IMR-90 (cell line): ENCODE data around the gene PRDM15.

Source experiments
- CHD1 ChIP-seq: IDR thresholded peaks from 2 replicates; pipeline ENCODE4 v1.6.1; 2012; ENCODE audit warnings: low read depth, low read length, improper control_type of control experiment
- POLR2A ChIP-seq: IDR thresholded peaks from 2 replicates; pipeline ENCODE4 v1.6.1; 2012; ENCODE audit warnings: mild to moderate bottlenecking, low read depth, low read length
- RCOR1 ChIP-seq: IDR thresholded peaks from 2 replicates; pipeline ENCODE4 v1.6.1; 2012; ENCODE audit warnings: mild to moderate bottlenecking, low read length, improper control_type of control experiment; ENCODE audit not compliant: insufficient replicate concordance
- USF2 ChIP-seq: fragments of 150-350 bp; IDR thresholded peaks from 2 replicates; pipeline ENCODE4 v1.6.1; 2017; ENCODE audit warnings: mild to moderate bottlenecking, antibody characterized with exemption, low read length, low read depth
- TF ChIP-seq, protein P1 (sequence below): conservative IDR thresholded peaks from 2 replicates; pipeline ENCODE4 v1.5.1; 2012; ENCODE audit warnings: mild to moderate bottlenecking, low read depth, low read length, improper control_type of control experiment

DNA sequence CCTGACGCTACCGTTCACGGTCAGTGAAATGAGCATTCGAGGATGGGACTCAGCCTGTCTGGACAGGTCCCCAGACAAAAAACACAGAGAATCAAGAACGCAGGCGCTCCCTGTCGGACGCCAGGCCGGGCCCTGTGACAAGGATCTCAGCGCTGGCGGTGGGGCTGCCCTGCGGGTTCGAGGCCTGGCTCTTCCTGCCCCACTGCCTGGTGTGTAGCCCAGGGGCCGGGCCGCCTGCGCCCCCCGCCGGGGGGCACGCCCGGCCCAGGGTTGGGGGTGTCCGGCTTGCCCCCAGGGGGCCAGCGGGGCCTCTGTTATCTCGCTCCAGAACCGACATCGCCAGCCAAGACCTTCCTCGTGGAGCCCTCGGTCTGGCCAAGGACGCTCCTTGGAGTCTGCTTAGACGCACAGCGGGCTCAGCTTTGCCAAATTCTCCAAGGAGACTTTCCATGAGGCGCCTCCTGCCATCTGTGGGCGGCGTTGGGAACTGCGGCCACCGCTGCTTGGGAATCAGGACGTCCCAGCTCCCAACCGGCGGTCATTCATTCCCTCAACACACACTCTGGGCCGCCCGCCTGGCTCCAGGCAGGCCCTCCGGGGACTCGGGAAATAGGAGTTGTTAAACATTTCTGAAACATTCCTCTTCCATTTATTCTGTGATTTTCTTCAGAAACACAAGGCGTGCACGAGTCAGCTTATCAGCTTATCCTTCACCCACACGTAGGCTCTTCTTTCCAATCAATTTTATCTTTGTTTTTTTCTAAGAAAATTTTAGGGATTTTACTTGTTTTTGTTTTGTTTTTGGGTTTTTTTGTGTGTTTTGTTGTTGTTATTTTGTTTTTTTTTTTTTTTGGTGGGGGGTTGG, 101.0 kb downstream of the PRDM15 start:
- TF ChIP-seq, protein P1, sequence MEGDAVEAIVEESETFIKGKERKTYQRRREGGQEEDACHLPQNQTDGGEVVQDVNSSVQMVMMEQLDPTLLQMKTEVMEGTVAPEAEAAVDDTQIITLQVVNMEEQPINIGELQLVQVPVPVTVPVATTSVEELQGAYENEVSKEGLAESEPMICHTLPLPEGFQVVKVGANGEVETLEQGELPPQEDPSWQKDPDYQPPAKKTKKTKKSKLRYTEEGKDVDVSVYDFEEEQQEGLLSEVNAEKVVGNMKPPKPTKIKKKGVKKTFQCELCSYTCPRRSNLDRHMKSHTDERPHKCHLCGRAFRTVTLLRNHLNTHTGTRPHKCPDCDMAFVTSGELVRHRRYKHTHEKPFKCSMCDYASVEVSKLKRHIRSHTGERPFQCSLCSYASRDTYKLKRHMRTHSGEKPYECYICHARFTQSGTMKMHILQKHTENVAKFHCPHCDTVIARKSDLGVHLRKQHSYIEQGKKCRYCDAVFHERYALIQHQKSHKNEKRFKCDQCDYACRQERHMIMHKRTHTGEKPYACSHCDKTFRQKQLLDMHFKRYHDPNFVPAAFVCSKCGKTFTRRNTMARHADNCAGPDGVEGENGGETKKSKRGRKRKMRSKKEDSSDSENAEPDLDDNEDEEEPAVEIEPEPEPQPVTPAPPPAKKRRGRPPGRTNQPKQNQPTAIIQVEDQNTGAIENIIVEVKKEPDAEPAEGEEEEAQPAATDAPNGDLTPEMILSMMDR, result peak; percentile 73
- TF ChIP-seq CHD1, result no peak
- TF ChIP-seq USF2, result no peak
- no peak for TF ChIP-seq POLR2A
- TF ChIP-seq RCOR1, result no peak
